Peyer's patch (tissue), 4 donors: ENCODE measurements around the gene LPAR1. TPM values are rescaled to one million over a fixed set of nuclear protein-coding genes. Genes with fewer than 3 reads are reported as not detected.
"Not testable (repeated sequence)": the region's sequence is repeated elsewhere in the genome, so short reads cannot be mapped to it uniquely, and the experiment has no call there.

Experiments used
- DNase-seq, 3 donors: peaks; one replicate each; pipeline ENCODE4 v3.0.0-alpha.2; 2017 to 2019
- H3K27ac ChIP-seq, 4 donors: fragments of 200-600 bp; sonication (generic); one replicate each; pipeline ENCODE4 v1.5.1; 2016 to 2019
- H3K27me3 ChIP-seq, 2 donors: fragments of 200-600 bp; sonication (generic); one replicate each; pipeline ENCODE4 v1.5.1; 2019
- H3K36me3 ChIP-seq, 3 donors: fragments of 200-600 bp; sonication (generic); one replicate each; pipeline ENCODE4 v1.5.1; 2016 to 2019
- H3K4me1 ChIP-seq, 4 donors: fragments of 200-600 bp; sonication (generic); one replicate each; pipeline ENCODE4 v1.5.1; 2016 to 2019
- H3K4me3 ChIP-seq, 4 donors: fragments of 200-600 bp; sonication (generic); 1 replicate in 3 of 4; 2 replicates in 1 of 4; pipeline ENCODE4 v1.5.1; 2016 to 2019; ENCODE audit warnings: mild to moderate bottlenecking in 1 of 4
- H3K9me3 ChIP-seq, 4 donors: fragments of 200-600 bp; sonication (generic); one replicate each; pipeline ENCODE4 v1.5.1; 2016 to 2019; ENCODE audit warnings: mild to moderate bottlenecking in 1 of 4
- CTCF ChIP-seq, 6 experiments: fragments of 450-650 bp in 4 of 6; fragments of 200-600 bp in 2 of 6; sonication (generic) in 1 of 6; IDR thresholded peaks; one replicate each; pipeline ENCODE4 v1.5.1; 2017 to 2019; ENCODE audit warnings: antibody characterized with exemption in 6 of 6, mild to moderate bottlenecking in 3 of 6, moderate library complexity in 1 of 6
- POLR2A ChIP-seq, 2 donors: fragments of 450-650 bp; IDR thresholded peaks; one replicate each; pipeline ENCODE4 v1.5.1; 2017; ENCODE audit warnings: antibody characterized with exemption in 2 of 2, mild to moderate bottlenecking in 2 of 2, moderate library complexity in 2 of 2
- small RNA-seq, 2 donors: library from RNA; depleted of rRNA; stranded (forward); fragments of <200 nt; gene quantifications; one replicate each; pipeline ENCODE3, GENCODE V24; 2016
- total RNA-seq, 4 donors: library from RNA; depleted of rRNA; stranded (reverse); fragments of >200 nt; gene quantifications; one replicate each; pipeline ENCODE4 v1.1.0, GENCODE V29; 2016

Gene LPAR1
- total RNA-seq, 4 donors from 2014 or later, result 25.0 to 56.1 (median 31.9) TPM

GRCh38 chr9:110830495-110830894 is 207.8 kb downstream of the LPAR1 start:
- H3K27ac ChIP-seq, result no peak overlapping the region
- no peak overlapping the region for H3K4me3 ChIP-seq
- no peaks in the 10 kb centered on the region for H3K4me1 ChIP-seq
- no peaks in the 10 kb centered on the region for H3K9me3 ChIP-seq
- no peaks in the 10 kb centered on the region for H3K36me3 ChIP-seq
- TF ChIP-seq CTCF (IDR thresholded peaks at IDR 0.05) (no peak), POLR2A (IDR thresholded peaks at IDR 0.05) (no peak)
- no peaks in the 10 kb centered on the region for H3K27me3 ChIP-seq
- no peak for DNase-seq

- no peaks in the 10 kb centered on the region for H3K36me3 ChIP-seq
- no peak overlapping the region for H3K4me3 ChIP-seq
- TF ChIP-seq POLR2A (IDR thresholded peaks at IDR 0.05), result no peak
- no peak for TF ChIP-seq CTCF (IDR thresholded peaks at IDR 0.05)
- no peaks in the 10 kb centered on the region for H3K27me3 ChIP-seq
- no peak overlapping the region for H3K27ac ChIP-seq
- DNase-seq, result no peak
- no peaks in the 10 kb centered on the region for H3K9me3 ChIP-seq
- no peaks in the 10 kb centered on the region for H3K4me1 ChIP-seq
Measured at GRCh38 chr9:110828264-110828663, 210.0 kb downstream of the LPAR1 start.

GRCh38 chr9:110826400-110826799 is 211.9 kb downstream of the LPAR1 start:
- not testable (repeated sequence) for H3K4me1 ChIP-seq, H3K9me3 ChIP-seq, H3K4me3 ChIP-seq

GRCh38 chr9:110825950-110826349 is 212.3 kb downstream of the LPAR1 start:
- Histone ChIP-seq H3K4me1 (no peaks in the 10 kb centered on the region), H3K4me3 (no peak overlapping the region), H3K27ac (no peak overlapping the region), H3K36me3 (no peaks in the 10 kb centered on the region), H3K9me3 (no peaks in the 10 kb centered on the region), H3K27me3 (no peaks in the 10 kb centered on the region)
- no peak for DNase-seq
- no peak for TF ChIP-seq POLR2A (IDR thresholded peaks at IDR 0.05)
- no peak for TF ChIP-seq CTCF (IDR thresholded peaks at IDR 0.05)

More at GRCh38 chr9:110826400-110826799, 211.9 kb downstream of the LPAR1 start:
- H3K36me3 ChIP-seq, DNase-seq, H3K27ac ChIP-seq, H3K27me3 ChIP-seq: not testable (repeated sequence)

GRCh38 chr9:110825129-110825528 is 213.1 kb downstream of the LPAR1 start:
- not testable (repeated sequence) for DNase-seq, H3K4me3 ChIP-seq, H3K27me3 ChIP-seq, H3K36me3 ChIP-seq, H3K27ac ChIP-seq, H3K4me1 ChIP-seq, H3K9me3 ChIP-seq

Small RNA genes lying within 50 kb of the gene (small RNA-seq; reads per million reads assigned to genes)
- gene RF00019 (0 reads per million in 2 donors), gene RNU6-432P (0 reads per million in 2 donors)
